GM12872 (cell line): ENCODE data around the gene FAM168B.

ENCODE experiments used
- TF ChIP-seq, protein P1 (sequence below): IDR thresholded peaks from 3 replicates; pipeline ENCODE4 v1.5.1; 2011; ENCODE audit warnings: low read depth, mild to moderate bottlenecking, low read length, moderate library complexity; ENCODE audit not compliant: insufficient read depth

Gene FAM168B

DNA sequence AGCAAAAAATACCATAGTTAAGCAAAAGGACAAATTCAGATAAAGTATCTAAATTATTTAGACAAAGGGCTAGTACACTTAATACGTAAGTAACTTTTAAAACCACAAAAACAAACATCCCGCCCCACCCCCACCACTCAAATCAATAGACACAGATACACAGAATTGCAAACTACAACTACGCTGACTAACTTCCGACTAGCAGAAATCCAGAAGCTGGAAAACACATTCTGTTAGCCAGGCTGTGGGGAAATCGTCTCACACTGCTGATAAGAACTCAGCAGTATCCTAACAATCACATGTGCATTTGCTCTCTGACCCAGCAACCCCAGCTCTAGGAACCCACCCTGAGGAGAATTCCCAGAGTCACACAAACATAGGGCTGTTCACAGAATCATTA is 16.6 kb downstream of the FAM168B start:
- TF ChIP-seq, protein P1, sequence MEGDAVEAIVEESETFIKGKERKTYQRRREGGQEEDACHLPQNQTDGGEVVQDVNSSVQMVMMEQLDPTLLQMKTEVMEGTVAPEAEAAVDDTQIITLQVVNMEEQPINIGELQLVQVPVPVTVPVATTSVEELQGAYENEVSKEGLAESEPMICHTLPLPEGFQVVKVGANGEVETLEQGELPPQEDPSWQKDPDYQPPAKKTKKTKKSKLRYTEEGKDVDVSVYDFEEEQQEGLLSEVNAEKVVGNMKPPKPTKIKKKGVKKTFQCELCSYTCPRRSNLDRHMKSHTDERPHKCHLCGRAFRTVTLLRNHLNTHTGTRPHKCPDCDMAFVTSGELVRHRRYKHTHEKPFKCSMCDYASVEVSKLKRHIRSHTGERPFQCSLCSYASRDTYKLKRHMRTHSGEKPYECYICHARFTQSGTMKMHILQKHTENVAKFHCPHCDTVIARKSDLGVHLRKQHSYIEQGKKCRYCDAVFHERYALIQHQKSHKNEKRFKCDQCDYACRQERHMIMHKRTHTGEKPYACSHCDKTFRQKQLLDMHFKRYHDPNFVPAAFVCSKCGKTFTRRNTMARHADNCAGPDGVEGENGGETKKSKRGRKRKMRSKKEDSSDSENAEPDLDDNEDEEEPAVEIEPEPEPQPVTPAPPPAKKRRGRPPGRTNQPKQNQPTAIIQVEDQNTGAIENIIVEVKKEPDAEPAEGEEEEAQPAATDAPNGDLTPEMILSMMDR, result no peak

DNA sequence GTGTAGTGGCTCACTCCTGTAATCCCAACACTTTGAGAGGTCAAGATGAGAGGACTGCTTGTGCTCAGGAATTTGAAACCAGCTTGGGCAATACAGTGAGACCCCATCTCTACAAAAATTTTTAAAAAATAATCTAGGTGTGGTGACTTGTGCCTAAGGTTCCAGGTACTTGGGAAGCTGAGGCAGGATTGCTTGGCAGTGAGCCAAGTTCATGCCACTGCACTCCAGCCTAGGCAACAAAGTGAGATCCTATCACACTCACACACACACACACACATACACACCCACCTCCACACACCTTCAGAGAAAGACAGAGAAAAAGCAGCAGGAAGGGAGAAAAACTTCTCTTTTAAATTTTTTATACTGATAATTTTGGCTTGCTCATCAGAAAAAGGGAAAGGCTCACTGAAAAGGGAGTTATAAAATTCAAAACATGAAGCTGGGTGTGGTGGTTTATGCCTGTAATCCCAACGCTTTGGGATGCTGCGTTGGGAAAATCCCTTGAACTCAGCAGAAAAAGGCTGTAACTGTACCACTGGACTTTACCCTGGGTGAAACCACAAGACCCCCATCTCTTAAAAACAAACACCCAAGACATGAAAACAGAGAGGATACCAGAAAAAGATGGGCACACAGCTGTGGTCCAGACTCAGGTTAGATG is 25.7 kb downstream of the FAM168B start:
- TF ChIP-seq, protein P1, result no peak

DNA sequence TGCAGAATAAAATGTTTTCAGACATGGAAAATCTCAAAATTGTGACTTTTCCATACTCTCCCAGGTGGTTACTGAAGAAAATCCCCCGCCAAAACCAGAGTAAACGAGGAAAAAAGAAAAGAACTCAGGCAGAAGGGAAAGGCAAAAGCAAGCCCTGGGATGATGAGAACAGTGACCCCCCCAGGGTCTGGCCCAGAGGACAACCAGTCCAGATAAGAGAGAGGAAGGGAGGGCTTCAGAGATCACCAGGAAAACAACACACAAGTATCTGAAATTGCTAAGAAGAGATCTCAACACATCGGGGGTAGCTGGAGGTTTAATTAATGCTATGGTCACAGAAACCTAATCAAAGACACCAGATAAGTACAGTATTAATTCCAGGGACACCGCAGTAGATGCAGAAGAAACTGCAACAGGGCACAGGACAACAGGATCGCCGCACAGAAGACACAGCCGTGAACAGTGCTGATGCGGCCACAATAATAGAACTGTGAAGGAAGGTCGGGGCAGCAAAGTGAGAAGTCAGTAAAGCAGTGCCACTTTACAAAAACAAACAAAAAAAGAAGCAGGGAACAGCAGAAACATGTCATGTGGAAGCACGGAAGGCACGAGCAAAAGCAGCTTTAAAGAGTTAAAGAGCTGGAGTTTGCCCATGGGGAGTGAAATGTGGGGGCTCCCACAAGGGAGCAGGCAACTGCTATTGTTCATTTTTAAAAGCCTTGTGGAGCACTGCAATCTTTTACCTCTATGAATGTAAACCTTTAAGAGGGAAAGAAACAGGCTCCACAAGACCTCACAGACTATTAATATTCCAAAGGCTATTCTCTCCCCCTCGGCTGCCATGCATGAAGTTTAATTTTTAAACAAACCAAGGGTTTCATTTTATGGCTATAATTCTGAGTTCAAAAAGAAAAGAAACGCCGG is 28.4 kb downstream of the FAM168B start:
- TF ChIP-seq, protein P1, result no peak

DNA sequence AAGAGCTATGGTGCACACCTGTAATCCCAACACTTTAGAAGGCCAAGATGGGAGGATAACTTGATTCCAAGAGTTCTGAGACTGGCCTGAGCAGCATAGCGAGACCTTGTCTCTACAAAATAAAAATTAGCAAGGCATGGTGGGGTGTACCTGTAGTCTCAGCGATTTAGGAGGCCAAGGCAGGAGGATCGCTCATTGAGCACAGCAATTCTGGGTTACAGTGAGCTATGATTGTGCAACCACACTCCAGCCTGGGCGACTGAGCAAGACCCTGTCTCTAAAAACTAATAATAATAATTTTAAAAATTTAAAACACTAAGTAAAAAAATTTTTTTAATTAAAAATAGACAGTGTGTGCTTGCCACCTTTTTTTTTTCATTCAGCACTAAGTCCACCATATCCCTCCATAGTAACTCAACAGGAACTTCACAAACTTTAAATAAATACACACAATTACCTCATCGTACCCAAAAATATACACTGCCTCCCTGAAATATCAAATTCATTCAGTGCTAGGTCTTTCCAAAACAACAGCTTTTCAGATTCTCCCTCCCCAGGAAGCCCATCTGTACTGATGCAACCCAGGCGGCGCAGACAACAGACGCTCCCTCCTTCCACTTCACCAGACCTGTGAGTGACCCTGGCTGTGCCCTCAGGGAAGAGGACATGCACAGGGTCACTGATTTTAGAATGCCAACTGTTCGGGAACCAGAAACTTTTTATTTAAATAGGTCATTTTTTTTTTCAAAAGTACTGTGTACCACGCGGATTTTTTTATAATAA is 29.6 kb downstream of the FAM168B start:
- TF ChIP-seq, protein P1, result no peak

DNA sequence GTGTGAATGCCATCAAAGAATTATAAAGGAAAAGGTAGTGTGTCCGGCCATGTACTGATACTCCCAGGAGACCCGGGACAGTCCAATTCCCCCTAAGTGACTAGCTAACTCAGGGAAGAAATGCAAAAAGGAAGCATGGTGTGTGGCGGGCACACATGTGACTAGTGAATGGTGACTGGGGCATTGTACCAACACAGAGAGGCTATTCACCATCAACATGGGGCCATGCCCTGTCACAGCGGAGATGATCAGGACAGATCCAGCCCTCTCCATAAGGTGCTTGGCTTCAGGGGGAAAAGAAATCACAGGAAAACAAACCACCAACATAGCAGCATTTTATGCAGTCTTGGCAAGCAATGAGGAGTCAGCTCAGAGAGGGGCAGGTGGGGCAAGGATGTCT is 34.3 kb downstream of the FAM168B start:
- TF ChIP-seq, protein P1, result no peak

DNA sequence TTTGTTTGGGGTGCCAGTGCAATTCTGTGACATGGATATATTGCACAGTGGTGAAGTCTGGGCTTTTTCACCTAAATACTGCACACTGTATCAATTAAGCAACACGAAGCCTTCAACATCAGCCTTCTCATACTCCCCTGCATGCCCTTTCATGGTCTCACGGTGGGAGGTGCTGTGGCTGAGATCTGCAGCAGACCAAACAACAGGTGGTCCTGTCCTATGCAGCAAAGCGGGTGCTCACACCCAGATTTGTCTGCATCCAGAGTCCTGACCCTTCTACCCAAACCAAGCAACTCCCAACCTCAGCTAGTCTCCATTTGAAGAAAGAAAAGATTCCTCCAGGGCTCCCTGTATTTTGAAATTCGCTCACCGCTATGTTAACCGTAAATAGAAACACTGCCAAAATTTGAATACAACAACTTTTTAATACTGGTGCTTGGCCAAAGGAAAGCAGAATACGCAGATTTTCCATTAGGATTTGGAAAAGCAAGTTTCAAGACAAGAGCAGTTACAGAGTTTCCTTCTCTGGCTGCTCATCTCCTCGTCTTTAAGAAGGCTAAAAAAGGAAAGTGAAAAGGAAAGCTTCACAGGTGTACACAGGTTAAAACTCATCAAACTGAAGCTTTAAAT is 34.9 kb downstream of the FAM168B start:
- TF ChIP-seq, protein P1, result no peak
